Small intestine (tissue), 7 donors: ENCODE results near the gene NEU2. TPM values are rescaled to one million over a fixed set of nuclear protein-coding genes. Genes with fewer than 3 reads are reported as not detected.

Source experiments
- DNase-seq, 2 donors: peaks; one replicate each; pipeline versions ENCODE4 v3.0.0 to v3.0.0-alpha.2; 2013
- FAIRE-seq: peaks from 2 replicates; lab custom pipeline; 2012; peaks lifted over from hg19 to GRCh38; lab: Jason Lieb, UNC
- H3K27ac ChIP-seq, 3 donors: one replicate each; pipeline ENCODE4 v1.5.1; 2013; ENCODE audit warnings: low read length in 2 of 3, mild to moderate bottlenecking in 2 of 3, control low read depth in 1 of 3, inconsistent platforms in 1 of 3, low read depth in 1 of 3, moderate library complexity in 1 of 3
- H3K27me3 ChIP-seq, 3 donors: one replicate each; pipeline ENCODE4 v1.6.1; 2013; ENCODE audit warnings: low read length in 3 of 3, inconsistent platforms in 1 of 3; ENCODE audit not compliant: control insufficient read depth in 3 of 3, insufficient read depth in 3 of 3
- H3K36me3 ChIP-seq, 3 donors: one replicate each; pipeline ENCODE4 v1.6.1; 2013; ENCODE audit warnings: low read length in 3 of 3, inconsistent platforms in 1 of 3, low read depth in 1 of 3, mild to moderate bottlenecking in 1 of 3, moderate library complexity in 1 of 3; ENCODE audit not compliant: control insufficient read depth in 3 of 3, insufficient read depth in 2 of 3
- H3K4me1 ChIP-seq, 3 donors: one replicate each; pipeline ENCODE4 v1.6.1; 2013; ENCODE audit warnings: low read length in 2 of 3, inconsistent platforms in 1 of 3, low read depth in 1 of 3, mild to moderate bottlenecking in 1 of 3, moderate library complexity in 1 of 3; ENCODE audit not compliant: control insufficient read depth in 3 of 3, insufficient read depth in 2 of 3
- H3K4me3 ChIP-seq, 3 donors: one replicate each; pipeline ENCODE4 v1.5.1; 2013; ENCODE audit warnings: low read length in 3 of 3, control low read depth in 1 of 3, inconsistent platforms in 1 of 3, low read depth in 1 of 3, mild to moderate bottlenecking in 1 of 3, moderate library complexity in 1 of 3
- H3K9me3 ChIP-seq, 2 donors: one replicate each; pipeline ENCODE4 v1.6.1; 2013; ENCODE audit warnings: low read depth in 1 of 2, low read length in 1 of 2; ENCODE audit not compliant: control insufficient read depth in 2 of 2, insufficient read depth in 1 of 2
- WGBS, 3 donors: extraction: QIAGEN DNeasy Blood & Tissue Kit; methylation state at CpG; one replicate each; pipeline ENCODE4 v1.1.7; 2013; 5-methylcytosine and 5-hydroxymethylcytosine counted together
- polyA plus RNA-seq, 4 donors: library from polyadenylated mRNA; stranded (reverse) in 3 of 4; unstranded in 1 of 4; fragments of 200-250 nt in 3 of 4; fragments of 120-200 nt in 1 of 4; gene quantifications; one replicate each; pipeline versions ENCODE4 v1.2.1 to v1.2.3, GENCODE V29; 2013
- donor health status: healthy with polysubstance abuse.
- donor health status: control.
- donor health status: control.
- donor health status: Bipolar disorder and iron deficiency.
- donor health status: healthy.

Gene NEU2
- polyA plus RNA-seq, 4 donors, result not detected

GRCh38 chr2:233006648-233007047 lies 25.8 kb upstream of the NEU2 start:
- FAIRE-seq (no peak), DNase-seq (no peak)
- WGBS, 3 donors, result 93 to 96% (median 94%) methylated on average over 6 of the region's 6 CpGs
- H3K27ac ChIP-seq, result no peak overlapping the region
- peaks cover 0 to 2% (median under 1%) of the 10 kb centered on the region in 3 donors for H3K4me1 ChIP-seq
- H3K4me3 ChIP-seq, result no peak overlapping the region
- no peaks in the 10 kb centered on the region for H3K9me3 ChIP-seq
- peaks cover 0 to 23% (median 0%) of the 10 kb centered on the region in 3 donors for H3K36me3 ChIP-seq
- no peaks in the 10 kb centered on the region for H3K27me3 ChIP-seq

GRCh38 chr2:233007270-233007669 lies 25.2 kb upstream of the NEU2 start:
- 84 to 86% (median 86%) methylated on average over 7 of the region's 7 CpGs for WGBS, 3 donors
- Histone ChIP-seq H3K27ac (no peak overlapping the region), H3K4me1 (peaks cover 0 to 6% (median 2%) of the 10 kb centered on the region in 3 donors), H3K4me3 (no peak overlapping the region), H3K27me3 (no peaks in the 10 kb centered on the region), H3K36me3 (peaks cover 0 to 23% (median 0%) of the 10 kb centered on the region in 3 donors), H3K9me3 (no peaks in the 10 kb centered on the region)
- DNase-seq, result no peak
- no peak for FAIRE-seq

- Histone ChIP-seq H3K27me3 (no peaks in the 10 kb centered on the region), H3K9me3 (no peaks in the 10 kb centered on the region), H3K27ac (no peak overlapping the region), H3K36me3 (peaks cover 0 to 23% (median 0%) of the 10 kb centered on the region in 3 donors), H3K4me1 (peaks cover 0 to 10% (median 2%) of the 10 kb centered on the region in 3 donors), H3K4me3 (no peak overlapping the region)
- FAIRE-seq (no peak), DNase-seq (no peak)
- WGBS, 3 donors, result 53 to 62% (median 60%) methylated on average over 3 of the region's 3 CpGs
Measured at GRCh38 chr2:233007739-233008138, 24.7 kb upstream of the NEU2 start.

GRCh38 chr2:233009661-233010060 lies 22.8 kb upstream of the NEU2 start:
- Histone ChIP-seq H3K4me1 (peaks cover 0 to 15% (median 2%) of the 10 kb centered on the region in 3 donors), H3K27me3 (no peaks in the 10 kb centered on the region), H3K4me3 (no peak overlapping the region), H3K36me3 (peaks cover 0 to 16% (median 0%) of the 10 kb centered on the region in 3 donors), H3K9me3 (no peaks in the 10 kb centered on the region), H3K27ac (no peak overlapping the region)
- FAIRE-seq (no peak), DNase-seq (no peak)
- WGBS, 3 donors, result 87 to 97% (median 92%) methylated on average over 3 of the region's 3 CpGs

- Histone ChIP-seq H3K36me3 (peaks cover 0 to 11% (median 0%) of the 10 kb centered on the region in 3 donors), H3K27ac (no peak overlapping the region), H3K27me3 (no peaks in the 10 kb centered on the region), H3K4me1 (peaks cover 0 to 15% (median 2%) of the 10 kb centered on the region in 3 donors), H3K4me3 (peak overlapping the region in 1 of 3 donors; percentile 59), H3K9me3 (no peaks in the 10 kb centered on the region)
- DNase-seq, result no peak
- WGBS, 3 donors, result 56 to 78% (median 74%) methylated on average over 9 of the region's 9 CpGs
- no peak for FAIRE-seq
Measured at GRCh38 chr2:233010569-233011267, 21.8 kb upstream of the NEU2 start.

GRCh38 chr2:233011268-233011650 lies 21.2 kb upstream of the NEU2 start:
- Histone ChIP-seq H3K27ac (no peak overlapping the region), H3K36me3 (peaks cover 0 to 11% (median 0%) of the 10 kb centered on the region in 3 donors), H3K4me1 (peaks cover 0 to 15% (median 2%) of the 10 kb centered on the region in 3 donors), H3K4me3 (peak overlapping the region in 2 of 3 donors; percentile 32 to 59), H3K27me3 (no peaks in the 10 kb centered on the region), H3K9me3 (peaks cover 0 to 3% of the 10 kb centered on the region in 2 donors)
- WGBS, 3 donors, result 19 to 71% (median 52%) methylated on average over 6 of the region's 6 CpGs
- FAIRE-seq (no peak), DNase-seq (no peak)

GRCh38 chr2:233011702-233012131 lies 20.8 kb upstream of the NEU2 start:
- no peak for DNase-seq
- Histone ChIP-seq H3K4me1 (peaks cover 0 to 15% (median 2%) of the 10 kb centered on the region in 3 donors), H3K9me3 (peaks cover 0 to 3% of the 10 kb centered on the region in 2 donors), H3K4me3 (peak overlapping the region in 2 of 3 donors; percentile 32 to 59), H3K27ac (peak overlapping the region; percentile 38 to 78 (median 73)), H3K36me3 (peaks cover 0 to 10% (median 0%) of the 10 kb centered on the region in 3 donors), H3K27me3 (no peaks in the 10 kb centered on the region)
- WGBS, 3 donors, result 13 to 53% (median 42%) methylated on average over 1 of the region's 1 CpG
- FAIRE-seq, result no peak

GRCh38 chr2:233012301-233012971 lies 20.0 kb upstream of the NEU2 start:
- Histone ChIP-seq H3K27me3 (no peaks in the 10 kb centered on the region), H3K27ac (peak overlapping the region; percentile 73 to 89 (median 78)), H3K9me3 (peaks cover 0 to 4% of the 10 kb centered on the region in 2 donors), H3K36me3 (peaks cover 0 to 9% (median 0%) of the 10 kb centered on the region in 3 donors), H3K4me3 (peak overlapping the region in 2 of 3 donors; percentile 32 to 59), H3K4me1 (peaks cover 0 to 15% (median 2%) of the 10 kb centered on the region in 3 donors)
- FAIRE-seq (no peak), DNase-seq (peak; percentile 65 to 88)
- 11 to 40% (median 29%) methylated on average over 12 of the region's 12 CpGs for WGBS, 3 donors
